AG04450 (cell line): ENCODE results near the gene DOK4. TPM values are rescaled to one million over a fixed set of nuclear protein-coding genes. Genes with fewer than 3 reads are reported as not detected.
A peak's percentile ranks its signal among the peaks of the same experiment; 100 is the strongest.

ENCODE experiments used
- CTCF ChIA-PET: fragments of 300-600, 350-600 bp; formaldehyde crosslinking; extraction: SDS; loops from one replicate; lab custom pipeline; 2022; ENCODE audit warnings: antibody characterized with exemption, inconsistent platforms; lab: Charles Lee
- POLR2A ChIA-PET: fragments of 350-600 bp; formaldehyde crosslinking; extraction: SDS; loops from one replicate; lab custom pipeline; 2021; ENCODE audit warnings: antibody characterized with exemption, inconsistent platforms; lab: Yijun Ruan, JAX
- DNase-seq: peaks from one replicate; pipeline ENCODE4 v3.0.0-alpha.2; 2011; ENCODE audit warnings: low read depth, low spot score
- H3K27ac ChIP-seq: one replicate; pipeline ENCODE4 v1.5.1; 2012; ENCODE audit warnings: low read depth, low read length, control low read depth
- H3K27me3 ChIP-seq: one replicate; pipeline ENCODE4 v1.6.0; 2012; ENCODE audit warnings: low read length; ENCODE audit not compliant: control insufficient read depth, insufficient read depth
- H3K4me3 ChIP-seq: 2 replicates; pipeline ENCODE4 v1.5.1; 2011; ENCODE audit warnings: mild to moderate bottlenecking, low read depth, low read length, control low read depth
- H3K9me3 ChIP-seq: 2 replicates; pipeline ENCODE4 v1.5.1; 2012; ENCODE audit warnings: low read length; ENCODE audit not compliant: control insufficient read depth, insufficient read depth
- CTCF ChIP-seq: IDR thresholded peaks from 2 replicates; pipeline ENCODE4 v1.5.1; 2011; ENCODE audit warnings: low read depth, low read length, control low read depth, inconsistent platforms
- polyA plus RNA-seq: library from polyadenylated mRNA; depleted of rRNA; stranded (reverse); fragments of >200 nt; gene quantifications from 2 replicates; pipeline ENCODE4 v1.2.3, GENCODE V29; 2011

Gene DOK4
- polyA plus RNA-seq, 1 experiment, result 12.5 TPM

- CTCF ChIA-PET, result no interaction called here
- POLR2A ChIA-PET, result no interaction called here
- no peak overlapping the region for H3K4me3 ChIP-seq
- no peaks in the 10 kb centered on the region for H3K9me3 ChIP-seq
- H3K27ac ChIP-seq, result no peak overlapping the region
- DNase-seq, result no peak
- H3K27me3 ChIP-seq, result no peaks in the 10 kb centered on the region
- no peak for TF ChIP-seq CTCF
Measured at GRCh38 chr16:57468346-57468745, 17.9 kb downstream of the DOK4 start.

- TF ChIP-seq CTCF, result no peak
- Histone ChIP-seq H3K9me3 (no peaks in the 10 kb centered on the region), H3K27me3 (no peaks in the 10 kb centered on the region), H3K4me3 (no peak overlapping the region), H3K27ac (no peak overlapping the region)
- CTCF ChIA-PET, result interaction anchor here (1.7 kb wide), 1 partner anchor 55 kb away, joined by 8 read pairs; no protein-coding TSS in a partner anchor
- POLR2A ChIA-PET, result no interaction called here
- no peak for DNase-seq
Measured at GRCh38 chr16:57464523-57464922, 21.8 kb downstream of the DOK4 start.

- no peak for TF ChIP-seq CTCF
- H3K27ac ChIP-seq, result no peak overlapping the region
- H3K27me3 ChIP-seq, result no peaks in the 10 kb centered on the region
- no peaks in the 10 kb centered on the region for H3K9me3 ChIP-seq
- peak overlapping the region; percentile 89 for H3K4me3 ChIP-seq
- CTCF ChIA-PET, result interaction anchor here (0.6 to 3.3 kb wide), 30 partner anchors 9 to 280 kb away, joined by 3 to 16 read pairs (median 5); partner anchors contain the start of genes CIAPIN1, COQ9 and DOK4
- DNase-seq, result no peak
- POLR2A ChIA-PET, result interaction anchor here (1.2 to 1.8 kb wide), 2 partner anchors 16 to 57 kb away, joined by 3 to 15 read pairs; partner anchors contain the start of genes CIAPIN1 and COQ9
Measured at GRCh38 chr16:57462978-57463362, 23.3 kb downstream of the DOK4 start.

GRCh38 chr16:57462209-57462977 lies 23.9 kb downstream of the DOK4 start, which contains the start of gene POLR2C:
POLR2C (plus strand) TSS chr16:57462679; CDS start chr16:57462725, 46 bp downstream.
- peak; percentile 84 for TF ChIP-seq CTCF
- H3K4me3 ChIP-seq, result peak within 1 kb of the TSS; percentile 89
- ChIA-PET CTCF (interaction anchor here (0.6 to 3.3 kb wide), 36 partner anchors 8 to 280 kb away, joined by 3 to 16 read pairs (median 4); partner anchors contain the start of genes CIAPIN1, COQ9 and DOK4), POLR2A (interaction anchor here (0.8 to 1.8 kb wide), 3 partner anchors 9 to 57 kb away, joined by 3 to 15 read pairs (median 3); partner anchors contain the start of genes CIAPIN1 and COQ9)
- H3K27ac ChIP-seq, result peak within 1 kb of the TSS; percentile 31
- no peaks in the 10 kb centered on the region for H3K9me3 ChIP-seq
- no peaks in the 10 kb centered on the region for H3K27me3 ChIP-seq
- DNase-seq, result peak; percentile 51

- ChIA-PET CTCF (interaction anchor here (0.9 to 1.1 kb wide), 2 partner anchors 10 to 33 kb away, joined by 3 to 16 read pairs; partner anchors contain the start of gene POLR2C), POLR2A (no interaction called here)
- TF ChIP-seq CTCF, result no peak
- no peak for DNase-seq
- no peak overlapping the region for H3K4me3 ChIP-seq
- no peak overlapping the region for H3K27ac ChIP-seq
- H3K27me3 ChIP-seq, result no peaks in the 10 kb centered on the region
- H3K9me3 ChIP-seq, result no peaks in the 10 kb centered on the region; the same call in 1 of the 2 replicates
Measured at GRCh38 chr16:57452021-57452420, 34.3 kb downstream of the DOK4 start.
